Measurements from ENCODE around the gene TUBB. TPM values are rescaled to one million over a fixed set of nuclear protein-coding genes. Genes with fewer than 3 reads are reported as not detected.

Gene TUBB
- total and polyA plus RNA-seq, 2 donors (not counting 1 experiment from before 2014, with no cell fraction given): 102 to 295 TPM

- H3K27ac Mint-ChIP-seq: peak overlapping the region; percentile 99
- H3K27me3 Mint-ChIP-seq: no peaks in the 10 kb centered on the region
- peaks cover 0 to 14% of the 10 kb centered on the region in 2 experiments for H3K36me3 ChIP-seq (replicated peaks in 1 of 2; ENCODE audit: control extremely low read depth in 1 of 2, control insufficient read depth in 1 of 2, extremely low read depth in 1 of 2, insufficient read depth in 2 of 2, low read length in 1 of 2)
- intact Hi-C loops (cut with micrococcal nuclease): loop anchor here (2.0 kb wide), 1 partner anchor 13 kb away; the partner anchor contains the start of gene DHX16
- ChIA-PET POLR2A (interaction anchor here (0.5 to 8.7 kb wide), 3 partner anchors 35 to 198 kb away, joined by 4 to 216 read pairs (median 4); partner anchors contain the start of genes MDC1 and TUBB), CTCF (interaction anchor here (19.8 kb wide), 1 partner anchor 42 kb away, joined by 963 read pairs; the partner anchor contains the start of genes MDC1 and TUBB)
- no peaks in the 10 kb centered on the region for H3K9me3 ChIP-seq (ENCODE audit: control extremely low read depth in 1 of 3, control insufficient read depth in 2 of 3, insufficient read depth in 1 of 3, low read length in 2 of 3)
- DNase-seq (peak; percentile 42), ATAC-seq (ENCODE audit: low read depth) (no peak)
- WGBS (ENCODE audit: insufficient coverage): 5% methylated on average over 29 of the region's 29 CpGs
- H3K9me3 Mint-ChIP-seq (ENCODE audit: insufficient read depth): no peaks in the 10 kb centered on the region
- TF ChIP-seq, protein P1, sequence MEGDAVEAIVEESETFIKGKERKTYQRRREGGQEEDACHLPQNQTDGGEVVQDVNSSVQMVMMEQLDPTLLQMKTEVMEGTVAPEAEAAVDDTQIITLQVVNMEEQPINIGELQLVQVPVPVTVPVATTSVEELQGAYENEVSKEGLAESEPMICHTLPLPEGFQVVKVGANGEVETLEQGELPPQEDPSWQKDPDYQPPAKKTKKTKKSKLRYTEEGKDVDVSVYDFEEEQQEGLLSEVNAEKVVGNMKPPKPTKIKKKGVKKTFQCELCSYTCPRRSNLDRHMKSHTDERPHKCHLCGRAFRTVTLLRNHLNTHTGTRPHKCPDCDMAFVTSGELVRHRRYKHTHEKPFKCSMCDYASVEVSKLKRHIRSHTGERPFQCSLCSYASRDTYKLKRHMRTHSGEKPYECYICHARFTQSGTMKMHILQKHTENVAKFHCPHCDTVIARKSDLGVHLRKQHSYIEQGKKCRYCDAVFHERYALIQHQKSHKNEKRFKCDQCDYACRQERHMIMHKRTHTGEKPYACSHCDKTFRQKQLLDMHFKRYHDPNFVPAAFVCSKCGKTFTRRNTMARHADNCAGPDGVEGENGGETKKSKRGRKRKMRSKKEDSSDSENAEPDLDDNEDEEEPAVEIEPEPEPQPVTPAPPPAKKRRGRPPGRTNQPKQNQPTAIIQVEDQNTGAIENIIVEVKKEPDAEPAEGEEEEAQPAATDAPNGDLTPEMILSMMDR (IDR thresholded peaks at IDR 0.05): no peak
- no peak for TF ChIP-seq EZH2 (IDR thresholded peaks at IDR 0.05; ENCODE audit: borderline replicate concordance, insufficient read depth, low read depth, low read length, poor library complexity, severe bottlenecking)
- H3K4me3 Mint-ChIP-seq: peak overlapping the region; percentile 97
- H3K27me3 ChIP-seq (replicated peaks in 1 of 4; ENCODE audit: control extremely low read depth in 1 of 4, control insufficient read depth in 3 of 4, insufficient read depth in 4 of 4, low read length in 3 of 4): no peaks in the 10 kb centered on the region
- peak overlapping the region; percentile 93 to 97 for H3K27ac ChIP-seq (ENCODE audit: low read length in 2 of 2)
- peaks cover 63% of the 10 kb centered on the region for H4K20me1 ChIP-seq (ENCODE audit: control insufficient read depth, insufficient read depth, low read length, poor library complexity, severe bottlenecking)
- H3K9ac ChIP-seq (ENCODE audit: low read length): peak overlapping the region; percentile 98
- H3K4me1 Mint-ChIP-seq: peaks cover 72% of the 10 kb centered on the region
- H3K79me2 ChIP-seq (ENCODE audit: control insufficient read depth, insufficient read depth, low read length): peaks cover 74% of the 10 kb centered on the region
- peaks cover 50 to 52% of the 10 kb centered on the region in 2 donors for H3K4me1 ChIP-seq (ENCODE audit: control insufficient read depth in 2 of 2, insufficient read depth in 2 of 2, low read length in 2 of 2)
- peak overlapping the region; percentile 82 for H2AFZ ChIP-seq (ENCODE audit: insufficient read depth, low read depth, low read length, poor library complexity, severe bottlenecking)
- peak overlapping the region; percentile 91 to 100 (median 97) for H3K4me3 ChIP-seq (ENCODE audit: control extremely low read depth in 1 of 5, extremely low read depth in 1 of 5, insufficient read depth in 1 of 5, low read depth in 2 of 5, low read length in 4 of 5)
- H3K4me2 ChIP-seq (replicated peaks; ENCODE audit: low read depth, low read length, poor library complexity, severe bottlenecking): peak overlapping the region; percentile 100
These were observed 34.8 kb upstream of the TUBB start for GRCh38 chr6:30685157-30686008.

Measured in B cell (primary cell).